Spleen (tissue), 7 donors: Measurements from ENCODE around the gene CCNL2.
"Not testable (repeated sequence)": the region's sequence is repeated elsewhere in the genome, so short reads cannot be mapped to it uniquely, and the experiment has no call there.

Source experiments
- CTCF ChIP-seq, 11 experiments: fragments of 200-600 bp in 7 of 11; fragments of 450-650 bp in 4 of 11; sonication (generic) in 4 of 11; IDR thresholded peaks in 8 of 11; conservative IDR thresholded peaks in 3 of 11; 1 replicate in 7 of 11; 2 replicates in 4 of 11; pipeline versions ENCODE4 v1.4.0 to v1.8.0; 2016 to 2021; ENCODE audit warnings: antibody characterized with exemption in 11 of 11, inconsistent platforms in 4 of 11, mild to moderate bottlenecking in 1 of 11
- POLR2A ChIP-seq, 3 donors: fragments of 450-650 bp; IDR thresholded peaks; one replicate each; pipeline ENCODE4 v1.5.1; 2017; ENCODE audit warnings: antibody characterized with exemption in 3 of 3, mild to moderate bottlenecking in 1 of 3
- POLR2AphosphoS5 ChIP-seq, 3 donors: sonication (generic); formaldehyde crosslinking; IDR thresholded peaks; one replicate each; pipeline ENCODE4 v1.5.1; 2017; ENCODE audit warnings: antibody characterized with exemption in 3 of 3
- donor health status: DM: no; HTN: no; CAD: no; lungs with moderate emphysema.
- donor health status: DM: no; HTN: no; CAD: no.
- donor health status: DM: no; HTN: no; CAD: no.

GRCh38 chr1:1412311-1412902, 13.3 kb upstream of the CCNL2 start:
- not testable (repeated sequence) for TF ChIP-seq CTCF (IDR thresholded peaks at IDR 0.05 in 8 of 11, conservative IDR thresholded peaks at IDR 0.05 in 3 of 11); POLR2A (IDR thresholded peaks at IDR 0.05); POLR2AphosphoS5 (IDR thresholded peaks at IDR 0.05)
